ENCODE data around the gene MDM2. TPM values are rescaled to one million over a fixed set of nuclear protein-coding genes. Genes with fewer than 3 reads are reported as not detected.

Gene MDM2
- polyA plus RNA-seq, 3 donors, result 16.2 to 39.9 (median 27.6) TPM

DNA sequence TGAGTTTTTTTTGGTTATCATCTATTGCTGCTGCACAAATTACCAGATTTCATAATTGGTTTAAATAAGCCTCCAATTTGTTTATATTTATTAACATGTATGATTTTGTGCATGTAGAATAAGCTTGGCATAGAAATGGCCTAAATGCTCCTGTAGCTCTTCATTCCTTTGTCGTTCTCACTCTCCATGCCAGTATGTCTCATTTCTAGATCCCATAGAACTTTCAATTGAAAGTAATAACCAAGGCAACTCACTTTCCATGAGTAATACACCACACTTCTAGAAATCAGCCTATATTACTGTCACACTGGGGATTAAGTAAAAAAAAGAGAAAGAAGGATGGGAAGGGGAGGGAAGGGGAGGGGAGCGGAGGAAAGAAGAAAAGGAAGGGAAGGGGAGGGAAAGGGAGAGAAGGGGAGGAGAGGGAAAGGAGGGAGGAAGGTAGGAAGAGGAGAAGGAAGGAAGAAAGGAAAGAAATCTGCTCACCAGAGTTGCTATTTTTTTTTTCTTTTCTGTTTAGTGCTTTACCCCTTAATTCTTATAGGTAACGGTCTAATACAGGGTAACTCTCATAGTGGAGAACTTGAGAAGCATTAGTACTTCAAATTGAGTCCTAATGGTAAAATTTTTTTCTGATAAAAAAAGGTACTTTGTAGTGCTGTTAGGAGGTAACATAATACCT lies 45.6 kb downstream of the MDM2 start:
- Histone ChIP-seq H3K27ac (ENCODE audit: low read depth in 1 of 2, low read length in 2 of 2) (no peak overlapping the region), H3K36me3 (replicated peaks in 1 of 2; ENCODE audit: control insufficient read depth in 1 of 2, insufficient read depth in 2 of 2, low read length in 2 of 2) (peaks cover 23 to 35% of the 10 kb centered on the region in 2 donors), H3K4me2 (replicated peaks; ENCODE audit: extremely low read depth, low read length, poor library complexity, severe bottlenecking) (no peak overlapping the region), H3K9me3 (replicated peaks in 1 of 2; ENCODE audit: control insufficient read depth in 1 of 2, insufficient read depth in 1 of 2, low read length in 2 of 2) (no peaks in the 10 kb centered on the region), H3K4me1 (ENCODE audit: control insufficient read depth in 1 of 2, insufficient read depth in 2 of 2, low read length in 2 of 2) (no peaks in the 10 kb centered on the region), H3K27me3 (ENCODE audit: control insufficient read depth in 2 of 2, insufficient read depth in 2 of 2, low read length in 2 of 2) (no peaks in the 10 kb centered on the region), H4K20me1 (ENCODE audit: insufficient read depth, low read length) (no peaks in the 10 kb centered on the region), H3K4me3 (replicated peaks in 1 of 3; ENCODE audit: low read depth in 2 of 3, low read length in 3 of 3) (no peak overlapping the region), H3K79me2 (ENCODE audit: insufficient read depth, low read length) (no peaks in the 10 kb centered on the region), H2AFZ (ENCODE audit: insufficient read depth, low read depth, low read length, poor library complexity, severe bottlenecking) (no peak overlapping the region), H3K9ac (ENCODE audit: insufficient read depth, low read length, poor library complexity, severe bottlenecking) (no peak overlapping the region)
- peaks cover 33 to 38% of the 10 kb centered on the region in 2 donors for H3K36me3 Mint-ChIP-seq
- H3K4me3 Mint-ChIP-seq, result no peak overlapping the region
- H3K4me1 Mint-ChIP-seq, result no peaks in the 10 kb centered on the region
- no peak for DNase-seq
- TF ChIP-seq, protein P1, sequence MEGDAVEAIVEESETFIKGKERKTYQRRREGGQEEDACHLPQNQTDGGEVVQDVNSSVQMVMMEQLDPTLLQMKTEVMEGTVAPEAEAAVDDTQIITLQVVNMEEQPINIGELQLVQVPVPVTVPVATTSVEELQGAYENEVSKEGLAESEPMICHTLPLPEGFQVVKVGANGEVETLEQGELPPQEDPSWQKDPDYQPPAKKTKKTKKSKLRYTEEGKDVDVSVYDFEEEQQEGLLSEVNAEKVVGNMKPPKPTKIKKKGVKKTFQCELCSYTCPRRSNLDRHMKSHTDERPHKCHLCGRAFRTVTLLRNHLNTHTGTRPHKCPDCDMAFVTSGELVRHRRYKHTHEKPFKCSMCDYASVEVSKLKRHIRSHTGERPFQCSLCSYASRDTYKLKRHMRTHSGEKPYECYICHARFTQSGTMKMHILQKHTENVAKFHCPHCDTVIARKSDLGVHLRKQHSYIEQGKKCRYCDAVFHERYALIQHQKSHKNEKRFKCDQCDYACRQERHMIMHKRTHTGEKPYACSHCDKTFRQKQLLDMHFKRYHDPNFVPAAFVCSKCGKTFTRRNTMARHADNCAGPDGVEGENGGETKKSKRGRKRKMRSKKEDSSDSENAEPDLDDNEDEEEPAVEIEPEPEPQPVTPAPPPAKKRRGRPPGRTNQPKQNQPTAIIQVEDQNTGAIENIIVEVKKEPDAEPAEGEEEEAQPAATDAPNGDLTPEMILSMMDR (IDR thresholded peaks at IDR 0.05), result no peak
- H3K9me3 Mint-ChIP-seq, result no peaks in the 10 kb centered on the region
- H3K27ac Mint-ChIP-seq, result no peak overlapping the region
- intact Hi-C loops (cut with micrococcal nuclease), result loop anchor here in 1 of 2 donors (10.0 kb wide), 1 partner anchor 221 kb away; no protein-coding TSS in a partner anchor
- 95% methylated on average over 2 of the region's 3 CpGs for WGBS (ENCODE audit: insufficient coverage)
- peaks cover 0 to 2% (median 0%) of the 10 kb centered on the region in 3 donors for H3K27me3 Mint-ChIP-seq (ENCODE audit: low read depth in 3 of 3)

DNA sequence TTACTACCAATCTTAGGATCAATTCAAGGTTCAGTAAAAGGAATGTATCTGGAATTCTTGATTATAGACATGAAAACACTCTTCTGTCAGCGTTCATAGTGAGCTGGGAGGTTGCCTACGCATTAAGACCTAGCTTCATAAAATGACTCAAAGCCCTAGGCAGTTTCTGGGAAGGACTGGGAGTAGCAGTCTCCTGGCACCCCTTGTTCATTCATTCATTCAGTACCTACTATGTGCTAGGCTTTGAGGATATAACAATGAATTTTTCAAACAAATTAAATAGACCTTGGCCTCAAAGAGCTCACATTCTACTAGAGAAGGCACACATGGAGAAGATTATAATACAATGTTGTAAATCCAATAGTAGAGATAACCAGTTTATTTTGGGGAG lies 46.1 kb downstream of the MDM2 start:
- Histone ChIP-seq H3K4me1 (ENCODE audit: control insufficient read depth in 1 of 2, insufficient read depth in 2 of 2, low read length in 2 of 2) (no peaks in the 10 kb centered on the region), H3K36me3 (replicated peaks in 1 of 2; ENCODE audit: control insufficient read depth in 1 of 2, insufficient read depth in 2 of 2, low read length in 2 of 2) (peaks cover 23 to 38% of the 10 kb centered on the region in 2 donors), H3K27me3 (ENCODE audit: control insufficient read depth in 2 of 2, insufficient read depth in 2 of 2, low read length in 2 of 2) (no peaks in the 10 kb centered on the region), H3K27ac (ENCODE audit: low read depth in 1 of 2, low read length in 2 of 2) (no peak overlapping the region), H2AFZ (ENCODE audit: insufficient read depth, low read depth, low read length, poor library complexity, severe bottlenecking) (no peak overlapping the region), H3K4me3 (replicated peaks in 1 of 3; ENCODE audit: low read depth in 2 of 3, low read length in 3 of 3) (no peak overlapping the region), H3K4me2 (replicated peaks; ENCODE audit: extremely low read depth, low read length, poor library complexity, severe bottlenecking) (no peak overlapping the region), H3K9ac (ENCODE audit: insufficient read depth, low read length, poor library complexity, severe bottlenecking) (no peak overlapping the region), H3K79me2 (ENCODE audit: insufficient read depth, low read length) (no peaks in the 10 kb centered on the region), H4K20me1 (ENCODE audit: insufficient read depth, low read length) (no peaks in the 10 kb centered on the region), H3K9me3 (replicated peaks in 1 of 2; ENCODE audit: control insufficient read depth in 1 of 2, insufficient read depth in 1 of 2, low read length in 2 of 2) (no peaks in the 10 kb centered on the region)
- peaks cover 0 to 2% (median 0%) of the 10 kb centered on the region in 3 donors for H3K27me3 Mint-ChIP-seq (ENCODE audit: low read depth in 3 of 3)
- no peak overlapping the region for H3K27ac Mint-ChIP-seq
- H3K4me3 Mint-ChIP-seq, result no peak overlapping the region
- TF ChIP-seq, protein P1 (IDR thresholded peaks at IDR 0.05), result no peak
- H3K4me1 Mint-ChIP-seq, result no peaks in the 10 kb centered on the region
- DNase-seq, result no peak
- WGBS (ENCODE audit: insufficient coverage), result no CpG with 5 or more reads among the region's 2 CpGs
- H3K36me3 Mint-ChIP-seq, result peaks cover 36 to 41% of the 10 kb centered on the region in 2 donors
- H3K9me3 Mint-ChIP-seq, result no peaks in the 10 kb centered on the region
- intact Hi-C loops (cut with micrococcal nuclease), result loop anchor here in 1 of 2 donors (10.0 kb wide), 1 partner anchor 221 kb away; no protein-coding TSS in a partner anchor
